Motor neuron (in vitro differentiated cells): ENCODE measurements around the gene PAXIP1. TPM values are rescaled to one million over a fixed set of nuclear protein-coding genes. Genes with fewer than 3 reads are reported as not detected.

Experiments
- ATAC-seq, 8 experiments: fragments of 200-7000 bp; cut with Tn5 transposase; replicated peaks in 6 of 8; 2 replicates each; pipeline ENCODE4 v1.8.0; 2021; ENCODE audit warnings: mild to moderate bottlenecking in 8 of 8, moderate library complexity in 8 of 8
- H3K27ac ChIP-seq, 2 donors: fragments of 250-450 bp; sonication (Bioruptor Pico); 2 replicates each; pipeline ENCODE4 v1.9.0; 2021; ENCODE audit warnings: antibody characterized with exemption in 2 of 2, mild to moderate bottlenecking in 2 of 2, moderate library complexity in 1 of 2
- H3K4me1 ChIP-seq, 2 donors: fragments of 250-450 bp; sonication (Bioruptor Pico); replicated peaks in 1 of 2; 2 replicates each; pipeline ENCODE4 v1.6.1; 2021; ENCODE audit warnings: antibody characterized with exemption in 2 of 2, mild to moderate bottlenecking in 2 of 2, moderate library complexity in 1 of 2
- H3K4me3 ChIP-seq, 5 donors: fragments of 250-450 bp; sonication (Bioruptor Pico); 2 replicates each; pipeline ENCODE4 v1.9.0; 2021; ENCODE audit warnings: antibody characterized with exemption in 5 of 5, mild to moderate bottlenecking in 5 of 5, moderate library complexity in 4 of 5
- WGBS, 10 experiments: fragments of 450-650 bp; shearing (Covaris generic); methylation state at CpG; one replicate each; pipeline ENCODE4 v1.0.0; 2022; 5-methylcytosine and 5-hydroxymethylcytosine counted together
- in situ Hi-C, 9 experiments: fragments of 400-800 bp; cut with MboI; loops; one replicate each; pipeline ENCODE4 v1.15.0; 2021; ENCODE audit warnings: low sequenced_read_pairs in 9 of 9, low pct_unique_long_range_greater_than_20kb in 2 of 9; ENCODE audit not compliant: unreplicated experiment in 9 of 9
- total RNA-seq, 8 experiments: library from RNA; unstranded; fragments of 300-600 nt; gene quantifications; 2 replicates each; pipeline versions ENCODE4 v1.2.3 to v1.2.4, GENCODE V29; 2022

PAXIP1 gene
- total RNA-seq, 8 experiments from 2014 or later = 4.9 to 30.6 (median 8.7) TPM

GRCh38 chr7:155003376-155004214 lies 671 bp upstream of the PAXIP1 start:
- Histone ChIP-seq H3K4me3 (peak overlapping the region; percentile 68 to 99 (median 94)), H3K4me1 (peaks cover 3 to 11% of the 10 kb centered on the region in 2 donors), H3K27ac (peak overlapping the region; percentile 100)
- WGBS, 10 experiments = 0 to 9% (median 0%) methylated on average over 5 to 25 of the region's 78 CpGs; no CpG with 5 or more reads in 6 of the 10 experiments
- ATAC-seq = peak; percentile 73 to 80 (median 77)
- in situ Hi-C loops = no loop called here

GRCh38 chr7:155002411-155003091 lies 373 bp downstream of the PAXIP1 start:
- WGBS, 10 experiments = no CpG with 5 or more reads among the region's 104 CpGs
- H3K4me1 ChIP-seq = peaks cover 3 to 11% of the 10 kb centered on the region in 2 donors
- peak overlapping the region; percentile 100 for H3K27ac ChIP-seq
- in situ Hi-C loops = no loop called here
- peak; percentile 40 to 84 (median 63) for ATAC-seq
- H3K4me3 ChIP-seq = peak overlapping the region; percentile 68 to 99 (median 94)

GRCh38 chr7:155001756-155002410 lies 1.0 kb downstream of the PAXIP1 start:
- WGBS, 10 experiments = 0 to 83% (median 18%) methylated on average over 1 to 10 of the region's 24 CpGs; no CpG with 5 or more reads in 2 of the 10 experiments
- in situ Hi-C loops = no loop called here
- Histone ChIP-seq H3K27ac (peak overlapping the region; percentile 100), H3K4me3 (peak overlapping the region; percentile 68 to 99 (median 94)), H3K4me1 (peaks cover 3 to 11% of the 10 kb centered on the region in 2 donors)
- ATAC-seq = peak; percentile 2 to 11 (median 6)

DNA sequence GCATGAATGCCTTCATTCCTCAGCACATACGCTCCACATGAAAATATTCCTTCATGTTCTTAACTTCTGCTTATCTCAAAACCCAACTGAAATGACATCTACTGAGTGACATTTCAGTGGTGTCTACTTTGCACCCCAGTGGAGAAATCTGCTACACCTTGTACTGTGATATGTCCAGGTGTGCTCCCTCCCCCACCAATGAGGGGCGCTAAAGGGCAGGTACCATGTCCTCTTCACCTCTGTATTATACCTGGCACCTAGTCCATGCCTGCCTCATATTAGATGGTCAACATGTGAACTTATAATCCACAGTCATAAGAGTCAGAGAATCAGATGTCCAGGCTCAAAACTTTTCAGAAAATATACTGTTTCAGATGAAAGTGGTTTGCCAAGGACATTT lies 2.1 kb downstream of the PAXIP1 start:
- in situ Hi-C loops = no loop called here
- WGBS, 10 experiments = 60 to 100% (median 88%) methylated on average over 2 of the region's 2 CpGs; no CpG with 5 or more reads in 6 of the 10 experiments
- ATAC-seq = no peak

GRCh38 chr7:154998481-154998880 lies 4.4 kb downstream of the PAXIP1 start:
- ATAC-seq = no peak
- Histone ChIP-seq H3K27ac (no peak overlapping the region), H3K4me1 (peaks cover 3 to 5% of the 10 kb centered on the region in 2 donors), H3K4me3 (no peak overlapping the region)
- 87 to 100% (median 100%) methylated on average over 1 to 3 of the region's 3 CpGs; no CpG with 5 or more reads in 1 of the 10 experiments for WGBS, 10 experiments
- in situ Hi-C loops = no loop called here

More for the DNA sequence above, 2.1 kb downstream of the PAXIP1 start:
- H3K27ac ChIP-seq = no peak overlapping the region
- H3K4me3 ChIP-seq = no peak overlapping the region
- peaks cover 3 to 11% of the 10 kb centered on the region in 2 donors for H3K4me1 ChIP-seq

- 40 to 100% (median 91%) methylated on average over 1 to 9 of the region's 10 CpGs; no CpG with 5 or more reads in 2 of the 10 experiments for WGBS, 10 experiments
- no peak for ATAC-seq
- Histone ChIP-seq H3K4me1 (peaks cover 3 to 5% of the 10 kb centered on the region in 2 donors), H3K4me3 (no peak overlapping the region), H3K27ac (no peak overlapping the region)
- in situ Hi-C loops = no loop called here
Measured at GRCh38 chr7:154997840-154998370, 5.0 kb downstream of the PAXIP1 start.

DNA sequence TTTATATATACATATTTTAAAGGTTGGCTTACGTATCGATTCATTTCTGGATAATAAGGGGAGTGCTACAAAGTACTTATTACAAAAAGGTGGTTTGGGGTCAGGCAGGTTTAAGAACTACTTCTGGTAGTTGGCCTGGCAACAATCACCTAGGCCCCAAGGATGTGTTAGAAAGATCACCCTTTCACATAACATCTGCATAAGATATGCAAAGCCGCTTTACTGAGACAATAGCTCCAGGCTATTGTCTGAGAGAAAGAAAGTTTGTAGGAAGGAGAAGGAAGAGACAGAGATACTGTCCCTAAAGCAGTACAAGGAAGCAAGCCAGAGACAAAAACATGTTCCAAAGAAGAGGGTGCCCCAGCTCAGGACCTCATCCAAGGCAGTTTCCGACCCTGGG lies 6.2 kb downstream of the PAXIP1 start:
- Histone ChIP-seq H3K27ac (no peak overlapping the region), H3K4me3 (no peak overlapping the region), H3K4me1 (peaks cover 2 to 3% of the 10 kb centered on the region in 2 donors)
- 68 to 100% (median 76%) methylated on average over 2 to 4 of the region's 4 CpGs; no CpG with 5 or more reads in 3 of the 10 experiments for WGBS, 10 experiments
- in situ Hi-C loops = no loop called here
- peak in 3 of 8 experiments; percentile 96 to 98 (median 96) for ATAC-seq

DNA sequence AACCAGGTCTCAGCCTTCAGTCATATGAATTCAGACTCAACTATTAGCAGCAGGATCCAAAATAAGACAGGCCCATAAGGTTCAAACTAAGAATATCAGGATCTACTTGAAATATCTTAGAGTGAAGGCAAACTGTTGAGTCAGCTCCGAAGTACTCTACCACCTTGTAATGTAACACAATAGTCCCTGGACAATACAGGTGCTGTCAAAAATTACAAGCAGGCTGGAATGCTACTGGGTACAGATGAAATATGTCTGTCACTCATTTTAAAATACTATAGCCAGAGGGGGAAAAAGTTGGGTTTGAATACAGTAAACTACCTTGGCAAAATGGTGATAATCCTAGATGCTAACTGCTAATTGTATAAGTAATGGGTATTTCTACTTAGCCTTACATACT lies 6.8 kb downstream of the PAXIP1 start:
- in situ Hi-C loops = no loop called here
- 86 to 100% (median 100%) methylated on average over 1 of the region's 1 CpG; no CpG with 5 or more reads in 5 of the 10 experiments for WGBS, 10 experiments

DNA sequence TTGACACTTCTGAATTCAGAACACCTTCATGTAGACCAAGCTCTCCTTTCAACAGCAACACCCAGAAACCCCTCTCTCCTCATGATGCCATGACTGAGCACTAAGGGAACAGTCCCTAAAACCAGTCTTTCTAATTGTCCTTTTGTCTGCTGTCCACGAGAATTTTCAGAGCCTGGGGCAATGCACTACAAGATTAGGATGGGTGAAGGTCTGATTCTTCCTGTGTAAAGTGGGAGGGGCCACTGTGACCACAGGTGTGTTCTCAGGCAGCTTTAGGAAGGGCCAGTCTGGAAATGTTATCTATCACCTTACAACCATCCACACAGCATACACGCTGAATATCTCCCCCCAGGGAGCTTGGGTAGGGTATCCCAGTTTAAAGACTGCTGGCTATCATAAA lies 7.9 kb downstream of the PAXIP1 start:
- WGBS, 10 experiments = 0 to 100% (median 80%) methylated on average over 1 to 2 of the region's 2 CpGs; no CpG with 5 or more reads in 5 of the 10 experiments
- in situ Hi-C loops = no loop called here
- ATAC-seq = no peak

More for the DNA sequence above, 6.8 kb downstream of the PAXIP1 start:
- Histone ChIP-seq H3K27ac (no peak overlapping the region), H3K4me3 (no peak overlapping the region), H3K4me1 (no peaks in the 10 kb centered on the region)
- no peak for ATAC-seq

DNA sequence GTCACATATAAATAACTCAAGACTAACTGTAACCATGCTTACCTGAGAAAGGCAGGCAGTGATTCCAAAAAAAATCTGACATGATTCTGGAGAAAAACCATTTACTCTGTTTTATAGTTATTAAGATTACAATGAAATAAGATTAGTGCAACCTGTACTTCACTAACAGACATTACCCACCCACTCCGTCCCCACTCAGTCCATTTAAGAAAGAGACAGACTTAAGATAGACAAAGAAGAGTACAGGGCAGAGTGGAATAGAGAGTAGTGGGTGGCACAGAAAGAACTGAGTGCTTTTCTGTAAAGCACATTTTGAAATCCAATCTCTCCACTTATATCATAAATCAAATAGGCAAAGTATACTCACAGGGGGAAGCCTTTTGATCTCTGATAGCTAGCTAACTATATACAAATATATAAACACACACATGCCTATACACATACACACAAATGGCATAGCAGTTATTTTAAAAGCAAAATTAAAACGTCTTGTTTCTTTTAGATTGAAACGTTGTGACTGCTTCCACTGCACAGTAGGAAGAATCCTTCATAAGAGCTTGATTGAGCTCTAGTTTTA lies 11.9 kb downstream of the PAXIP1 start:
- in situ Hi-C loops = no loop called here
- no peak overlapping the region for H3K27ac ChIP-seq
- H3K4me1 ChIP-seq = no peaks in the 10 kb centered on the region
- no peak for ATAC-seq
- H3K4me3 ChIP-seq = no peak overlapping the region
- 32 to 100% (median 83%) methylated on average over 1 to 3 of the region's 3 CpGs; no CpG with 5 or more reads in 1 of the 10 experiments for WGBS, 10 experiments

More for the DNA sequence above, 7.9 kb downstream of the PAXIP1 start:
- Histone ChIP-seq H3K4me1 (no peaks in the 10 kb centered on the region), H3K4me3 (no peak overlapping the region), H3K27ac (no peak overlapping the region)

DNA sequence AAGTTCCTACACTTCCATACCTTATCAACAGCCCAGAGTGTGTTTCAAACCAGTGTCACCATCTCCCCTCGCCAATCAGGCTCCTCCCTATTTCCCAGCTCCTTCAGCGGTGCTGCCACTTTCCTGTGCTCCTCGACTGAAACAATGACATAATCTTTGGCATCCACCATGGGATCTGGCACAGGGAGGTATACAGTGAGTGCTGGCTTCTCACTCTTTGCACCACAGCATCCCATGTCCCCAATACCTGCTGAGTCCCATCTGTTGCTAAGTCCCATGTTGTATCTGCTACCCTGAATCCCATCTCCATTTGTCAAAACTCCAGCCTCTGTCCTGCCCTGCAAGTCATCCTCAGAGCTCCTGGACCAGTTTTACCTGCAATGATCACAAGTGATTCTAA lies 15.4 kb downstream of the PAXIP1 start:
- Histone ChIP-seq H3K27ac (no peak overlapping the region), H3K4me1 (no peaks in the 10 kb centered on the region), H3K4me3 (no peak overlapping the region)
- in situ Hi-C loops = no loop called here
- no peak for ATAC-seq
- WGBS, 10 experiments = 0 to 100% (median 87%) methylated on average over 1 to 3 of the region's 3 CpGs; no CpG with 5 or more reads in 2 of the 10 experiments

- no peak overlapping the region for H3K4me3 ChIP-seq
- WGBS, 10 experiments = 88 to 100% (median 96%) methylated on average over 1 to 6 of the region's 6 CpGs; no CpG with 5 or more reads in 1 of the 10 experiments
- no peaks in the 10 kb centered on the region for H3K4me1 ChIP-seq
- H3K27ac ChIP-seq = no peak overlapping the region
- peak in 1 of 8 experiments; percentile 73 for ATAC-seq
- in situ Hi-C loops = no loop called here
Measured at GRCh38 chr7:154986200-154986945, 16.6 kb downstream of the PAXIP1 start.
